Measurements from ENCODE around the gene GRPR.

GRPR gene

GRCh38 chrX:16164748-16165147 lies 41.4 kb downstream of the GRPR start:
- H3K4me3 ChIP-seq (ENCODE audit: low read depth in 1 of 2, low read length in 1 of 2) = no peak overlapping the region
- no peaks in the 10 kb centered on the region for H3K9me3 ChIP-seq
- no peak overlapping the region for H3K27ac ChIP-seq
- H3K36me3 ChIP-seq = no peaks in the 10 kb centered on the region
- H3K27me3 ChIP-seq = no peaks in the 10 kb centered on the region
- TF ChIP-seq, protein P1, sequence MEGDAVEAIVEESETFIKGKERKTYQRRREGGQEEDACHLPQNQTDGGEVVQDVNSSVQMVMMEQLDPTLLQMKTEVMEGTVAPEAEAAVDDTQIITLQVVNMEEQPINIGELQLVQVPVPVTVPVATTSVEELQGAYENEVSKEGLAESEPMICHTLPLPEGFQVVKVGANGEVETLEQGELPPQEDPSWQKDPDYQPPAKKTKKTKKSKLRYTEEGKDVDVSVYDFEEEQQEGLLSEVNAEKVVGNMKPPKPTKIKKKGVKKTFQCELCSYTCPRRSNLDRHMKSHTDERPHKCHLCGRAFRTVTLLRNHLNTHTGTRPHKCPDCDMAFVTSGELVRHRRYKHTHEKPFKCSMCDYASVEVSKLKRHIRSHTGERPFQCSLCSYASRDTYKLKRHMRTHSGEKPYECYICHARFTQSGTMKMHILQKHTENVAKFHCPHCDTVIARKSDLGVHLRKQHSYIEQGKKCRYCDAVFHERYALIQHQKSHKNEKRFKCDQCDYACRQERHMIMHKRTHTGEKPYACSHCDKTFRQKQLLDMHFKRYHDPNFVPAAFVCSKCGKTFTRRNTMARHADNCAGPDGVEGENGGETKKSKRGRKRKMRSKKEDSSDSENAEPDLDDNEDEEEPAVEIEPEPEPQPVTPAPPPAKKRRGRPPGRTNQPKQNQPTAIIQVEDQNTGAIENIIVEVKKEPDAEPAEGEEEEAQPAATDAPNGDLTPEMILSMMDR (IDR thresholded peaks at IDR 0.05) = no peak
- no peaks in the 10 kb centered on the region for H3K4me1 ChIP-seq (ENCODE audit: control insufficient read depth in 1 of 2, insufficient read depth in 1 of 2, low read depth in 1 of 2, low read length in 1 of 2)

DNA sequence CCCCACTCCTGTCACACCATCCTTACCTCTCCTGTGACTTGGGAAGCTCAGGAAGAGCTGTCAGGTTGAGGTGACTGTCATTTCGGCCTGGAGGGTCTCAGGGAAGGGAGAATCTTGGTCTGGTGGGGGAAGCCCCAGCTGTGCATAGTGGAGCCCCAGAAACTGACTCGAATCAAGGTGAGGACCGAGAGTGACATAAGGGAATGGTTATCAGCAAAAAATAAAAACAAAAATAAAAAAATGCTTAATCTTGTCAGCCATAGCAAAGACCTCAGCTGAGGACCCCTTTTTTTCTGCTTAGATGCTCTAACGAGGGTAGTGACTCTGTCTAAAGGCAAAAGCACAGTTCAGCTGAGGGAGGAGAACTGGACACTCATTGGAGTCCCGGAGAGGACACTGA lies 43.8 kb downstream of the GRPR start, which contains the start of gene MAGEB17:
Gene MAGEB17, plus strand, starts transcription at position 301 of the 400 bp plus-strand sequence. CDS start 2,902 bp downstream, outside the sequence.
- TF ChIP-seq, protein P1 (IDR thresholded peaks at IDR 0.05) = no peak
- no peaks in the 10 kb centered on the region for H3K9me3 ChIP-seq

DNA sequence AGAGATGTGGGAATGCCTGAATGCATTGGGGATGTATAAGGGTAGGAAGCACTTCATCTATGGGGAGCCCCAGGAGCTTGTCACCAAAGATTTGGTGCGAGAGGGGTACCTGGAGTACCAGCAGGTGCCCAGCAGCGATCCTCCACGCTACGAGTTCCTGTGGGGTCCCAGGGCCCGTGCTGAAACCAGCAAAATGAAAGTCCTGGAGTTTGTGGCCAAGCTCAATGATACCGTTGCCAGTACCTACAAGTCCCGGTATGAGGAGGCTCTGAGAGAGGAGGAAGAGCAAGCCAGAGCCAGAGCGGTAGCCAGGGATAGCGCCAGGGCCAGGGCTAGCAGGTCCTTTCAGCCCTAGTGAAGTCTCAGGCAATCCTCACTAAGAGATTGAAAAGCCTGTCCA lies 47.7 kb downstream of the GRPR start:
- Histone ChIP-seq H3K4me1 (ENCODE audit: control insufficient read depth in 1 of 2, insufficient read depth in 1 of 2, low read depth in 1 of 2, low read length in 1 of 2) (no peaks in the 10 kb centered on the region), H3K4me3 (ENCODE audit: low read depth in 1 of 2, low read length in 1 of 2) (no peak overlapping the region), H3K36me3 (no peaks in the 10 kb centered on the region), H3K27ac (no peak overlapping the region), H3K9me3 (no peaks in the 10 kb centered on the region), H3K27me3 (no peaks in the 10 kb centered on the region)
- TF ChIP-seq, protein P1 (IDR thresholded peaks at IDR 0.05) = no peak

More for the DNA sequence above, 43.8 kb downstream of the GRPR start, which contains the start of gene MAGEB17:
- Histone ChIP-seq H3K4me1 (ENCODE audit: control insufficient read depth in 1 of 2, insufficient read depth in 1 of 2, low read depth in 1 of 2, low read length in 1 of 2) (no peaks in the 10 kb centered on the region), H3K27me3 (no peaks in the 10 kb centered on the region), H3K27ac (no peak within 1 kb of the TSS), H3K4me3 (ENCODE audit: low read depth in 1 of 2, low read length in 1 of 2) (no peak within 1 kb of the TSS), H3K36me3 (no peaks in the 10 kb centered on the region)

- Histone ChIP-seq H3K27ac (no peak overlapping the region), H3K4me1 (ENCODE audit: control insufficient read depth in 1 of 2, insufficient read depth in 1 of 2, low read depth in 1 of 2, low read length in 1 of 2) (no peaks in the 10 kb centered on the region), H3K27me3 (no peaks in the 10 kb centered on the region), H3K36me3 (no peaks in the 10 kb centered on the region), H3K9me3 (no peaks in the 10 kb centered on the region), H3K4me3 (ENCODE audit: low read depth in 1 of 2, low read length in 1 of 2) (no peak overlapping the region)
- TF ChIP-seq, protein P1 (IDR thresholded peaks at IDR 0.05) = no peak
Observed at GRCh38 chrX:16171944-16172343, 48.6 kb downstream of the GRPR start.

DNA sequence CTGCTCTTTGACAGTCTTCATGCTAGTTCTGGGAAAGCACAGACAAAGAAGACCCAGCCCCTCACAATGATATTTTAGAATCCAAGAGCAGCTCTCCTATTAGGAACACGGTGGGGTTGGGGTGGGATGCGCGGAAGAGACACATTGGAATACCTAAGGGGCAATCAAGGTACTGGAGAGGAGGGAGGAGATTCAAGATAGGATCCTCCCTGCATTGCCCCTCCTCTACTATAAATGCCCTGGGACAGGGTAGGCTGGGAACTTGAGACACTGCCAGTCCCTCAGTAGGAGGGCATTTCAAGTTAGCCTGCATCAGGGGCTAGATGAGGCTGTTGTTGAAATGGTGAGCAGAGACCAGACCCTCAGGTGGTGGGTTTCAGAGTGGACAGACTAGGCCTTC lies 49.0 kb downstream of the GRPR start:
- H3K36me3 ChIP-seq = no peaks in the 10 kb centered on the region
- H3K27me3 ChIP-seq = no peaks in the 10 kb centered on the region
- TF ChIP-seq, protein P1 (IDR thresholded peaks at IDR 0.05) = no peak

More for the DNA sequence above, 49.0 kb downstream of the GRPR start:
- Histone ChIP-seq H3K9me3 (no peaks in the 10 kb centered on the region), H3K4me3 (ENCODE audit: low read depth in 1 of 2, low read length in 1 of 2) (no peak overlapping the region), H3K4me1 (ENCODE audit: control insufficient read depth in 1 of 2, insufficient read depth in 1 of 2, low read depth in 1 of 2, low read length in 1 of 2) (no peaks in the 10 kb centered on the region), H3K27ac (no peak overlapping the region)
